HCT116 (cell line): ENCODE measurements around the gene CSH1. TPM values are rescaled to one million over a fixed set of nuclear protein-coding genes. Genes with fewer than 3 reads are reported as not detected.
"Not testable (repeated sequence)": the region's sequence is repeated elsewhere in the genome, so short reads cannot be mapped to it uniquely, and the experiment has no call there.

Experiments used
- ATAC-seq: fragments of 200-7000 bp; cut with Tn5 transposase; 2 replicates; pipeline ENCODE4 v1.9.1; 2020; ENCODE audit warnings: mild to moderate bottlenecking, moderate library complexity
- BruUV-seq: library from RNA; stranded (reverse); fragments of 400-500 nt; replicated peaks from 2 replicates; lab custom pipeline; 2021; lab: Mats Ljungman, UMichigan
- CTCF ChIA-PET: fragments of 300-600 bp; sonication (Branson Sonifier 250); formaldehyde crosslinking; loops from one replicate; lab custom pipeline; 2021; ENCODE audit warnings: antibody characterized with exemption; lab: Charles Lee
- POLR2A ChIA-PET: fragments of 300-600, 350-600 bp; sonication (Branson Sonifier 250); formaldehyde crosslinking; loops from one replicate; lab custom pipeline; 2021; ENCODE audit warnings: antibody characterized with exemption; lab: Charles Lee
- RAD21 ChIA-PET, 2 experiments: fragments of 300-600 bp; sonication (Branson Sonifier 250); formaldehyde crosslinking; loops; one replicate each; lab custom pipeline; 2023; ENCODE audit warnings: low total read pairs in 2 of 2; ENCODE audit not compliant: uncharacterized antibody in 2 of 2, unreplicated experiment in 2 of 2, low non-redundant PET in 1 of 2; lab: Charles Lee
- DNase-seq: peaks from one replicate; pipeline ENCODE4 v3.0.0-alpha.2; 2010; ENCODE audit warnings: low read depth, low spot score
- H2AFZ ChIP-seq: fragments of 200-600 bp; shearing (Covaris generic), sonication (generic); 2 replicates; pipeline ENCODE4 v1.6.1; 2017; ENCODE audit warnings: low read depth, mixed run types, mixed read lengths, antibody characterized with exemption, low read length; ENCODE audit not compliant: poor library complexity, severe bottlenecking
- H3K27ac ChIP-seq: 2 replicates; pipeline ENCODE4 v1.5.1; 2012; ENCODE audit warnings: low read depth, low read length
- H3K27me3 ChIP-seq: fragments of 200-600 bp; sonication (generic); 2 replicates; pipeline ENCODE4 v1.6.1; 2016; ENCODE audit warnings: mixed run types, low read length, mixed read lengths; ENCODE audit not compliant: insufficient read depth
- H3K36me3 ChIP-seq, 2 experiments: fragments of 200-500 bp in 1 of 2; fragments of 200-600 bp in 1 of 2; sonication (Bioruptor generic) in 1 of 2; sonication (generic) in 1 of 2; 2 replicates each; pipeline versions ENCODE4 v1.5.1 to v1.6.1; 2014 to 2016; ENCODE audit warnings: low read length in 2 of 2, inconsistent platforms in 1 of 2, mixed read lengths in 1 of 2, mixed run types in 1 of 2; ENCODE audit not compliant: insufficient read depth in 2 of 2, control insufficient read depth in 1 of 2
- H3K4me1 ChIP-seq, 2 experiments: fragments of 200-600 bp in 1 of 2; sonication (generic) in 1 of 2; 2 replicates each; pipeline versions ENCODE4 v1.5.1 to v1.6.1; 2012 to 2017; ENCODE audit warnings: low read length in 2 of 2, inconsistent platforms in 1 of 2, mild to moderate bottlenecking in 1 of 2, mixed read lengths in 1 of 2, mixed run types in 1 of 2, moderate library complexity in 1 of 2; ENCODE audit not compliant: insufficient read depth in 2 of 2, control insufficient read depth in 1 of 2
- H3K4me2 ChIP-seq: fragments of 200-600 bp; sonication (generic); 2 replicates; pipeline ENCODE4 v1.6.1; 2017; ENCODE audit warnings: mixed run types, low read length, mixed read lengths
- H3K4me3 ChIP-seq, 2 experiments: fragments of 200-600 bp in 1 of 2; sonication (generic) in 1 of 2; replicated peaks in 1 of 2; 2 replicates each; pipeline ENCODE4 v1.5.1; 2011 to 2016; ENCODE audit warnings: low read length in 2 of 2, control low read depth in 1 of 2, low read depth in 1 of 2, mild to moderate bottlenecking in 1 of 2, mixed read lengths in 1 of 2, mixed run types in 1 of 2
- H3K79me2 ChIP-seq: fragments of 200-600 bp; sonication (generic); 2 replicates; pipeline ENCODE4 v1.6.1; 2017; ENCODE audit warnings: mild to moderate bottlenecking, mixed run types, low read length, moderate library complexity, mixed read lengths; ENCODE audit not compliant: insufficient read depth
- H3K9ac ChIP-seq: fragments of 200-600 bp; sonication (generic); 2 replicates; pipeline ENCODE4 v1.6.1; 2016; ENCODE audit warnings: low read length, mixed read lengths
- H3K9me2 ChIP-seq: fragments of 200-600 bp; sonication (generic), shearing (Covaris generic); 2 replicates; pipeline ENCODE4 v1.6.1; 2017; ENCODE audit warnings: mixed run types, mild to moderate bottlenecking, moderate library complexity; ENCODE audit not compliant: insufficient read depth
- H3K9me3 ChIP-seq, 2 experiments: fragments of 200-500 bp in 1 of 2; fragments of 200-600 bp in 1 of 2; sonication (Bioruptor generic) in 1 of 2; sonication (generic) in 1 of 2; 2 replicates each; pipeline ENCODE4 v1.6.1; 2014 to 2017; ENCODE audit warnings: low read length in 2 of 2, mixed read lengths in 2 of 2, inconsistent platforms in 1 of 2, low read depth in 1 of 2, mild to moderate bottlenecking in 1 of 2, mixed run types in 1 of 2, moderate library complexity in 1 of 2; ENCODE audit not compliant: control insufficient read depth in 1 of 2, insufficient read depth in 1 of 2
- H4K20me1 ChIP-seq: fragments of 200-600 bp; sonication (generic), shearing (Covaris generic); 2 replicates; pipeline ENCODE4 v1.6.1; 2017; ENCODE audit warnings: mixed run types, mild to moderate bottlenecking, moderate library complexity; ENCODE audit not compliant: insufficient read depth
- CTCF ChIP-seq, 3 experiments: fragments of 200-600 bp in 1 of 3; sonication (generic) in 1 of 3; IDR thresholded peaks in 2 of 3; conservative IDR thresholded peaks in 1 of 3; 2 replicates each; pipeline ENCODE4 v1.5.1; 2012 to 2017; ENCODE audit warnings: low read depth in 2 of 3, low read length in 2 of 3, antibody characterized with exemption in 1 of 3, borderline replicate concordance in 1 of 3, control low read depth in 1 of 3, mild to moderate bottlenecking in 1 of 3, mixed read lengths in 1 of 3, mixed run types in 1 of 3, moderate library complexity in 1 of 3; ENCODE audit not compliant: insufficient read depth in 1 of 3
- RAD21 ChIP-seq: IDR thresholded peaks from 2 replicates; pipeline ENCODE4 v1.6.1; 2012; ENCODE audit warnings: low read depth, mild to moderate bottlenecking
- intact Hi-C: fragments of 100-400 bp; cut with micrococcal nuclease; formaldehyde crosslinking; loops from 2 replicates; pipeline ENCODE4 v1.10.0; 2022
- total RNA-seq: library from RNA; stranded (reverse); gene quantifications from one replicate; pipeline ENCODE4 v1.2.1, GENCODE V29; 2021; ENCODE audit not compliant: unreplicated experiment

CSH1 gene
- total RNA-seq, 1 experiment from 2014 or later = not detected

- H3K9me3 ChIP-seq, H3K27me3 ChIP-seq, H3K4me2 ChIP-seq, H3K79me2 ChIP-seq, POLR2A ChIA-PET, H3K27ac ChIP-seq, H3K9me2 ChIP-seq, H3K9ac ChIP-seq, H4K20me1 ChIP-seq, BruUV-seq, H2AFZ ChIP-seq, DNase-seq, H3K36me3 ChIP-seq, intact Hi-C loops, H3K4me1 ChIP-seq, H3K4me3 ChIP-seq: not testable (repeated sequence)
- peak; percentile 41; the same call in 1 of the 2 replicates for TF ChIP-seq RAD21
- TF ChIP-seq CTCF (IDR thresholded peaks at IDR 0.05 in 2 of 3, conservative IDR thresholded peaks at IDR 0.05 in 1 of 3; ENCODE audit: borderline replicate concordance in 1 of 3, insufficient read depth in 1 of 3, low read depth in 2 of 3, low read length in 2 of 3) = peak; percentile 37 to 57 (median 38); a peak in 4 of 6 replicates
- ChIA-PET RAD21 (interaction anchor here in 1 of 2 experiments (1.6 to 1.7 kb wide), 2 partner anchors 13 to 230 kb away, joined by 3 to 4 read pairs; no protein-coding TSS in a partner anchor), CTCF (interaction anchor here (0.7 to 2.4 kb wide), 13 partner anchors 11 to 230 kb away, joined by 3 to 19 read pairs (median 4); no protein-coding TSS in a partner anchor)
- ATAC-seq = peak; percentile 82
These were observed 7.4 kb upstream of the CSH1 start for GRCh38 chr17:63903787-63904201.

GRCh38 chr17:63901971-63902370, 5.6 kb upstream of the CSH1 start:
- intact Hi-C loops, DNase-seq: not testable (repeated sequence)

GRCh38 chr17:63898899-63899798, 2.8 kb upstream of the CSH1 start:
- H4K20me1 ChIP-seq, H3K9ac ChIP-seq, H3K27ac ChIP-seq, H3K4me3 ChIP-seq, H3K4me2 ChIP-seq, H3K4me1 ChIP-seq, ATAC-seq, DNase-seq, BruUV-seq, H3K79me2 ChIP-seq, intact Hi-C loops, H2AFZ ChIP-seq, RAD21 ChIA-PET, H3K9me2 ChIP-seq, H3K27me3 ChIP-seq, CTCF ChIA-PET, POLR2A ChIA-PET, H3K36me3 ChIP-seq, H3K9me3 ChIP-seq: not testable (repeated sequence)

More at GRCh38 chr17:63901971-63902370, 5.6 kb upstream of the CSH1 start:
- POLR2A ChIA-PET, H3K4me3 ChIP-seq, H4K20me1 ChIP-seq, H3K27ac ChIP-seq, H3K79me2 ChIP-seq, H3K9me2 ChIP-seq, ATAC-seq, H2AFZ ChIP-seq, H3K9ac ChIP-seq, H3K36me3 ChIP-seq, H3K4me2 ChIP-seq, H3K27me3 ChIP-seq, BruUV-seq, H3K4me1 ChIP-seq, H3K9me3 ChIP-seq: not testable (repeated sequence)
- RAD21 ChIA-PET = interaction anchor here in 1 of 2 experiments (1.6 kb wide), 1 partner anchor 232 kb away, joined by 4 read pairs; no protein-coding TSS in a partner anchor
- CTCF ChIA-PET = interaction anchor here (1.1 to 2.4 kb wide), 5 partner anchors 10 to 232 kb away, joined by 3 to 15 read pairs (median 4); no protein-coding TSS in a partner anchor
